Neural cell (in vitro differentiated cells): Measurements from ENCODE around the gene TMEM53. TPM values are rescaled to one million over a fixed set of nuclear protein-coding genes. Genes with fewer than 3 reads are reported as not detected.

Experiments
- H2AFZ ChIP-seq: fragments of 200-600, 300-800 bp; sonication (generic), shearing (Covaris generic); 2 replicates; pipeline ENCODE4 v1.6.0; 2014; ENCODE audit warnings: low read depth, mild to moderate bottlenecking, antibody characterized with exemption, low read length, moderate library complexity
- H3F3A ChIP-seq: fragments of 200-600 bp; shearing (Covaris generic); 2 replicates; pipeline ENCODE4 v1.6.1; 2016; ENCODE audit warnings: mild to moderate bottlenecking, moderate library complexity, mixed read lengths, antibody characterized with exemption, low read length; ENCODE audit not compliant: insufficient read depth, poor library complexity, severe bottlenecking
- H3K27ac ChIP-seq: fragments of 200-600, 300-800 bp; sonication (generic), shearing (Covaris generic); 2 replicates; pipeline ENCODE4 v1.5.1; 2014; ENCODE audit warnings: mild to moderate bottlenecking, low read length, moderate library complexity
- H3K27me3 ChIP-seq: fragments of 300-800, 200-600 bp; sonication (generic), shearing (Covaris generic); 2 replicates; pipeline ENCODE4 v1.6.0; 2014; ENCODE audit warnings: mild to moderate bottlenecking, low read depth, low read length, moderate library complexity; ENCODE audit not compliant: insufficient read depth
- H3K36me3 ChIP-seq: fragments of 300-800, 200-600 bp; sonication (generic), shearing (Covaris generic); 2 replicates; pipeline ENCODE4 v1.5.1; 2014; ENCODE audit warnings: mild to moderate bottlenecking, antibody characterized with exemption, low read length, moderate library complexity; ENCODE audit not compliant: insufficient read depth
- H3K4me2 ChIP-seq: fragments of 300-800, 200-600 bp; sonication (generic), shearing (Covaris generic); 2 replicates; pipeline ENCODE4 v1.6.0; 2014; ENCODE audit warnings: mild to moderate bottlenecking, low read length
- H3K4me3 ChIP-seq: fragments of 300-800, 200-600 bp; sonication (generic), shearing (Covaris generic); 2 replicates; pipeline ENCODE4 v1.5.1; 2014; ENCODE audit warnings: mild to moderate bottlenecking, low read length, moderate library complexity
- H3K79me2 ChIP-seq: fragments of 200-600 bp; shearing (Covaris generic); replicated peaks from 2 replicates; pipeline ENCODE4 v1.6.0; 2014; ENCODE audit warnings: mild to moderate bottlenecking, low read length, moderate library complexity; ENCODE audit not compliant: insufficient read depth
- H3K9ac ChIP-seq: fragments of 300-800, 200-600 bp; sonication (generic), shearing (Covaris generic); 2 replicates; pipeline ENCODE4 v1.6.1; 2016; ENCODE audit warnings: mild to moderate bottlenecking, low read length, mixed read lengths
- H3K9me2 ChIP-seq: fragments of 200-600 bp; shearing (Covaris generic); 2 replicates; pipeline ENCODE4 v1.6.1; 2016; ENCODE audit warnings: mild to moderate bottlenecking, low read length, mixed read lengths; ENCODE audit not compliant: insufficient read depth
- H3K9me3 ChIP-seq: fragments of 200-600, 300-800 bp; sonication (generic), shearing (Covaris generic); 2 replicates; pipeline ENCODE4 v1.6.1; 2016; ENCODE audit warnings: mild to moderate bottlenecking, mixed run types, low read length, moderate library complexity, mixed read lengths
- H4K20me1 ChIP-seq: fragments of 200-600 bp; shearing (Covaris generic); 2 replicates; pipeline ENCODE4 v1.6.1; 2016; ENCODE audit warnings: mild to moderate bottlenecking, mixed run types; ENCODE audit not compliant: insufficient read depth
- EP300 ChIP-seq: fragments of 450-650 bp; conservative IDR thresholded peaks from 2 replicates; pipeline ENCODE4 v1.6.1; 2014; ENCODE audit warnings: antibody characterized with exemption, mild to moderate bottlenecking, moderate library complexity; ENCODE audit not compliant: poor library complexity, severe bottlenecking
- EZH2 ChIP-seq: fragments of 200-600, 300-800 bp; shearing (Covaris generic), sonication (generic); IDR thresholded peaks from 2 replicates; pipeline ENCODE4 v1.6.1; 2014; ENCODE audit warnings: antibody characterized with exemption, low read length, borderline replicate concordance, mild to moderate bottlenecking; ENCODE audit not compliant: insufficient read depth, poor library complexity, severe bottlenecking
- MXI1 ChIP-seq: fragments of 450-650 bp; conservative IDR thresholded peaks from 2 replicates; pipeline ENCODE4 v1.6.1; 2014; ENCODE audit warnings: antibody characterized with exemption, mild to moderate bottlenecking; ENCODE audit not compliant: poor library complexity, severe bottlenecking
- POLR2AphosphoS5 ChIP-seq: IDR thresholded peaks from 2 replicates; pipeline ENCODE4 v1.6.1; 2012
- RAD21 ChIP-seq: fragments of 450-650 bp; conservative IDR thresholded peaks from 2 replicates; pipeline ENCODE4 v1.6.1; 2014; ENCODE audit warnings: antibody characterized with exemption, mild to moderate bottlenecking, moderate library complexity
- SMC3 ChIP-seq: fragments of 450-650 bp; conservative IDR thresholded peaks from 2 replicates; pipeline ENCODE4 v1.6.1; 2014; ENCODE audit warnings: antibody characterized with exemption, mild to moderate bottlenecking, moderate library complexity; ENCODE audit not compliant: poor library complexity
- TAF1 ChIP-seq: IDR thresholded peaks from 2 replicates; pipeline ENCODE4 v1.6.1; 2012; ENCODE audit warnings: low read depth
- polyA plus RNA-seq: library from polyadenylated mRNA; depleted of rRNA; stranded (reverse); fragments of >200 nt; gene quantifications from 2 replicates; pipeline ENCODE4 v1.2.3, GENCODE V29; 2014
- TF ChIP-seq, protein P1 (sequence below): fragments of 450-650 bp; IDR thresholded peaks from 2 replicates; pipeline ENCODE4 v1.5.1; 2014; ENCODE audit warnings: antibody characterized with exemption, mild to moderate bottlenecking, moderate library complexity; ENCODE audit not compliant: poor library complexity, severe bottlenecking
- TF ChIP-seq, protein P2 (sequence below): IDR thresholded peaks from 2 replicates; pipeline ENCODE4 v1.6.1; 2012; ENCODE audit warnings: borderline replicate concordance

TMEM53 gene
- polyA plus RNA-seq, 1 donor from 2014 or later, result 13.4 TPM

DNA sequence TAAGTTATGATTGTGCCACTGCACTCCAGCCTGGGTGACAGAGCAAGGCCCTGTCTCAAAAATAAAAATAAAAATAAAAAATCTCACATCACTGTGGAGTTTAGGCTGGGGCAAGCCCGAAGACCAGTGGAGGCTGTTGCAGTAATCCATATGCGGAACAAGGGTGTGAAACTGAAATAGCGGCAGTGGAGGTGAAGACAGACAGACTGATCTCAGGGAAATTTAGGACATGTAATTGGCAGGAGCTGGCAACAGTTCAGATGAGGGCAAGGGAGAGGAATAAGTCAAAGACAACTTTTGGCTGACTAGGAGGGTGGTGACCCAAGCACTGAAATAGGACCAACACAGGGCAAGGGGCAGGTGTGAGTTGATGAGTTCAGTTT is 8.6 kb upstream of the TMEM53 start:
- no peaks in the 10 kb centered on the region for H3K79me2 ChIP-seq
- H3K4me3 ChIP-seq, result no peak overlapping the region
- H3K27ac ChIP-seq, result no peak overlapping the region
- no peaks in the 10 kb centered on the region for H3F3A ChIP-seq
- H3K9me3 ChIP-seq, result no peaks in the 10 kb centered on the region
- no peak overlapping the region for H2AFZ ChIP-seq
- H4K20me1 ChIP-seq, result no peaks in the 10 kb centered on the region
- H3K9me2 ChIP-seq, result no peaks in the 10 kb centered on the region
- H3K36me3 ChIP-seq, result no peaks in the 10 kb centered on the region
- no peak overlapping the region for H3K9ac ChIP-seq
- no peaks in the 10 kb centered on the region for H3K27me3 ChIP-seq
- TF ChIP-seq, protein P1, sequence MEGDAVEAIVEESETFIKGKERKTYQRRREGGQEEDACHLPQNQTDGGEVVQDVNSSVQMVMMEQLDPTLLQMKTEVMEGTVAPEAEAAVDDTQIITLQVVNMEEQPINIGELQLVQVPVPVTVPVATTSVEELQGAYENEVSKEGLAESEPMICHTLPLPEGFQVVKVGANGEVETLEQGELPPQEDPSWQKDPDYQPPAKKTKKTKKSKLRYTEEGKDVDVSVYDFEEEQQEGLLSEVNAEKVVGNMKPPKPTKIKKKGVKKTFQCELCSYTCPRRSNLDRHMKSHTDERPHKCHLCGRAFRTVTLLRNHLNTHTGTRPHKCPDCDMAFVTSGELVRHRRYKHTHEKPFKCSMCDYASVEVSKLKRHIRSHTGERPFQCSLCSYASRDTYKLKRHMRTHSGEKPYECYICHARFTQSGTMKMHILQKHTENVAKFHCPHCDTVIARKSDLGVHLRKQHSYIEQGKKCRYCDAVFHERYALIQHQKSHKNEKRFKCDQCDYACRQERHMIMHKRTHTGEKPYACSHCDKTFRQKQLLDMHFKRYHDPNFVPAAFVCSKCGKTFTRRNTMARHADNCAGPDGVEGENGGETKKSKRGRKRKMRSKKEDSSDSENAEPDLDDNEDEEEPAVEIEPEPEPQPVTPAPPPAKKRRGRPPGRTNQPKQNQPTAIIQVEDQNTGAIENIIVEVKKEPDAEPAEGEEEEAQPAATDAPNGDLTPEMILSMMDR, result no peak
- TF ChIP-seq TAF1, result no peak
- no peak for TF ChIP-seq RAD21
- TF ChIP-seq, protein P2, sequence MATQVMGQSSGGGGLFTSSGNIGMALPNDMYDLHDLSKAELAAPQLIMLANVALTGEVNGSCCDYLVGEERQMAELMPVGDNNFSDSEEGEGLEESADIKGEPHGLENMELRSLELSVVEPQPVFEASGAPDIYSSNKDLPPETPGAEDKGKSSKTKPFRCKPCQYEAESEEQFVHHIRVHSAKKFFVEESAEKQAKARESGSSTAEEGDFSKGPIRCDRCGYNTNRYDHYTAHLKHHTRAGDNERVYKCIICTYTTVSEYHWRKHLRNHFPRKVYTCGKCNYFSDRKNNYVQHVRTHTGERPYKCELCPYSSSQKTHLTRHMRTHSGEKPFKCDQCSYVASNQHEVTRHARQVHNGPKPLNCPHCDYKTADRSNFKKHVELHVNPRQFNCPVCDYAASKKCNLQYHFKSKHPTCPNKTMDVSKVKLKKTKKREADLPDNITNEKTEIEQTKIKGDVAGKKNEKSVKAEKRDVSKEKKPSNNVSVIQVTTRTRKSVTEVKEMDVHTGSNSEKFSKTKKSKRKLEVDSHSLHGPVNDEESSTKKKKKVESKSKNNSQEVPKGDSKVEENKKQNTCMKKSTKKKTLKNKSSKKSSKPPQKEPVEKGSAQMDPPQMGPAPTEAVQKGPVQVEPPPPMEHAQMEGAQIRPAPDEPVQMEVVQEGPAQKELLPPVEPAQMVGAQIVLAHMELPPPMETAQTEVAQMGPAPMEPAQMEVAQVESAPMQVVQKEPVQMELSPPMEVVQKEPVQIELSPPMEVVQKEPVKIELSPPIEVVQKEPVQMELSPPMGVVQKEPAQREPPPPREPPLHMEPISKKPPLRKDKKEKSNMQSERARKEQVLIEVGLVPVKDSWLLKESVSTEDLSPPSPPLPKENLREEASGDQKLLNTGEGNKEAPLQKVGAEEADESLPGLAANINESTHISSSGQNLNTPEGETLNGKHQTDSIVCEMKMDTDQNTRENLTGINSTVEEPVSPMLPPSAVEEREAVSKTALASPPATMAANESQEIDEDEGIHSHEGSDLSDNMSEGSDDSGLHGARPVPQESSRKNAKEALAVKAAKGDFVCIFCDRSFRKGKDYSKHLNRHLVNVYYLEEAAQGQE, result no peak
- TF ChIP-seq EP300, result no peak
- TF ChIP-seq EZH2, result no peak
- no peak for TF ChIP-seq SMC3
- TF ChIP-seq POLR2AphosphoS5, result no peak
- TF ChIP-seq MXI1, result no peak
- no peak overlapping the region for H3K4me2 ChIP-seq

DNA sequence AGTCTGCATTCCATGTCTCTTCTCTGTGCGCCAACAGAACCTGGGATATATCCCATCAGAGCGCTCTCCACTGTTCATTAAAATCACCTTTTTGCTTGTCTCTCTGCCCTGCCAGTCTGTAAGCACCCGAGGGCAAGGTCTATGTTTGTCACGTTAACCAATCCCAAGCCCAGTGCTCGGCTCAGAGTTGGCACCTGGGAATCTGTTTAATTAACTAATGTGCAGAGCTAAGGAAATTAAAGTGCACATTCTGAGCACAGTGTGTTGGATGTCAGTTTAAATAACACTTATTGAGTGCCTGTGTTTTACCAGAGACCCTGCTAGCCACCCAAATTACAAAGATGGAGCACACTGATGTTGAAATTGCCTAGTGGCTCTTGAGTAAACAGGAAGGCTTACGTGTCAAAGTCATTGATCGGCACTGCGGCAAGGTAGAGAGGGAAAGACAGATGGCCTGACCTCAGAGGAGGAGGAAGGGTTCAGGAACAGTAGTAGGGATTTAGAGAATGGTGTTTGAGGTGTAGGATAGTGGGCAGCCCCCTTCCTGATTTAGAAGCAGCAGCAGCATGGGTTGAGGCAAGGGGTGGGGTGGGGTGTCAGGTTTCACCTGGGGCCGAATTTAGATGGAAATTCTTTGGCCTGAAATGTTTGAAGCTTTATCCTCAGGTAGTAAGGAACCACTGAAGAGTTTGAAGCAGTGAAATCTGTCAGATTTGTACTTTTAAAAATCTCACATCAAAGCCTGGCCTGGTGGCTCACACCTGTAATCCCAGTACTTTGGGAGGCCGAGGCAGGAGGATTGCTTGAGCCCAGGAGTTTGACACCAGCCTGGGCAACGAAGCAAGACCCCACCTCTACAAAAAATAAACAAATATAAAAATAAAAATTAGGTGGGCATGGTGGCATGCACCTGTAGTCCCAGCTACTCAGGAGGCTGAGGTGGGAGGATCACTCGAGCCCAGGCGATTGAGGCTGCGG is 7.9 kb upstream of the TMEM53 start:
- Histone ChIP-seq H3K36me3 (no peaks in the 10 kb centered on the region), H4K20me1 (no peaks in the 10 kb centered on the region), H3F3A (no peaks in the 10 kb centered on the region), H3K27ac (no peak overlapping the region), H3K4me2 (no peak overlapping the region), H3K9me3 (no peaks in the 10 kb centered on the region), H3K79me2 (no peaks in the 10 kb centered on the region), H3K27me3 (no peaks in the 10 kb centered on the region), H3K9ac (no peak overlapping the region), H3K9me2 (no peaks in the 10 kb centered on the region), H3K4me3 (no peak overlapping the region), H2AFZ (no peak overlapping the region)
- TF ChIP-seq EP300 (no peak), RAD21 (no peak), SMC3 (no peak), EZH2 (no peak), POLR2AphosphoS5 (no peak), MXI1 (no peak), TAF1 (no peak)
- TF ChIP-seq, protein P1, result no peak
- TF ChIP-seq, protein P2, result no peak
